T-helper 22 cell (primary cell): Measurements from ENCODE around the gene MICAL3.

ENCODE experiments used
- DNase-seq: peaks from one replicate; pipeline ENCODE4 v3.0.0-alpha.2; 2020; ENCODE audit warnings: low read depth

Gene MICAL3

DNA sequence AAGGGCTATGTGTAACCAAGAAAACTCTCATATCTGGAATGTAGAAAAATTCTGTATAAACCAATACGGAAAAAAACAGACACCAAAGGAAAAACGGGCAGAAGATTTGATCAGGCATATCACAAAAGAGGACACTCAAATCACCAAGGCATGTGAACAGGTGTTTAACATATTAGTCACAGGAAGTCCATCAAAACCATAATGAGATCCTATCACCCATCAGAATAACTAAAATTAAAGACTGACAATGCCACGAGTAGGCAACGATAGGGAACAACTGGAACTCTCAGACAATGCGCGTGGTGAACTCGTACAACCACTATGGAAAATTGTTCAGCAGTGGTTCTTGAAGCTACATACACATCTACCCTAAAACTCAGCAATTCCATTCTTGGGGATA lies 94.5 kb downstream of the MICAL3 start:
- no peak for DNase-seq

DNA sequence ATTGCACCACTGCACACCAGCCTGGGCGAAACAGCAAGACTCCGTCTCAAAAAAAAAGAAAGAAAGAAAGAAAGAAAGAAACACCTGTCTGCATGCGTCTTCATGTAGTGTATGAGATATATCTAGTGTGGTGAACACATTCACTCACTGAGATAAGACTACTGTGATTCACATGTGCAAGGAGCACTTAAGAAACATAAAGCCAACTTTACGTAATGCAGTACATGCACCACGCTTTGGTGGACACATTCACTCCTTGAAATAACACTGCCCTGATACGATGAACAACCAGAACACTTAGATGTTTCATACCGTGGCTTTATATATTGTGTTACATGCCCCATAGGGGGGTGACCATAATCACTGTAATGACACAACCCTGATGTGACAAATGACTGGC lies 96.0 kb downstream of the MICAL3 start:
- DNase-seq, result no peak

DNA sequence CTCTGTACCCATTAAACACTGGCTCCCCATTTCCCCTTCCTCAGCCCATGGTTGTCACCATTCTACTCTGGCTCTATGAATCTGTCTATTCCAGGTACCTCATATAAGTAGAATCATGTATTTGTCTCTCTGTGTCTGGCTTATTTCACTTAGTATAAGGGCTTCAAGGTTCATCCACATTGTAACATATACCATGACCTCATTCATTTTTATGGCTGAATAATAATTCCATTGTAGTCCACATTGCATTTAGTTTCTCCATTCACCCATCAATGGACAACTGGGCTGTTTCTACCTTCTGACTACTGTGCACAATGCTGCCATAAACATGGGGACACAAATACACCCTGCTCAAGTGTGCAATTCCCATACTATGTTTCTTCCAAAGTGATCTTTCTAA lies 97.3 kb downstream of the MICAL3 start:
- no peak for DNase-seq

DNA sequence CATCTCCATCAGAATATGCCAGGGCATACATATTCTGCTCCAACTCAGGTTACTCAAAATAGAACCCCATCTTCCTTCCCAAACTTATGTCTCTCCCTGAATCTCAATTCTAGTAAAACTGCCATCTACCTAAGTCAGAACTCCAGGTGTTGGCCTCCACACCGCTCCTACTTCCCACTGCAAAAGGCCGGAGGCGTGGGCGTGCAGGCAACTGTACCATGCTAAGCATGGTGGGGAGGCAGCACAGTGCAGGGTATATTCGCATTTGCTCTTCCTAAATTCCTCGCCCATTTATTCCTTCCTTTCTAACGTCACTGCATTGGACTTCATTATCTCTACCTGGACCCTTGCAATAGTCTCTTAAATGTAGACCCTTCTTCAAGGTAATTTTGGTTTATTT lies 97.8 kb downstream of the MICAL3 start:
- DNase-seq, result no peak

DNA sequence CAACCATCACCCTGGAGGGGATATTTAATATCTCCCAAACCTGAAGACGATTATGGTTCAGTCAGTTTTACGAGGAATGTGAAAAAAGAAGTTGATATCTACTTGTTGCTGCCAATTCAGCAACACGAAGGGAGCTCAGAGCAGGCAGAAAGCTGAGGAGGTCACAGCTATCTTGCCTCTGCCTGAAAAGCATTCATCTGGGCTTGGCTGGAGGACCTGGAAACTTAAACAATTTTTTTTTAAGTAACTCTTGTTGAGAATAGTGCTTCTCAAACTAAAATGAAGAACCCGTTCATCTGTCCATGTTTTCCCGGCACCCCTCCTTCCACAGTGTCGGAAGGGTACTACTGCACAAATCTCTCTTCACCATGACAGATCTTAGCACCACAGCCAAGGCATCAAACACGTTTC lies 98.9 kb downstream of the MICAL3 start:
- no peak for DNase-seq

DNA sequence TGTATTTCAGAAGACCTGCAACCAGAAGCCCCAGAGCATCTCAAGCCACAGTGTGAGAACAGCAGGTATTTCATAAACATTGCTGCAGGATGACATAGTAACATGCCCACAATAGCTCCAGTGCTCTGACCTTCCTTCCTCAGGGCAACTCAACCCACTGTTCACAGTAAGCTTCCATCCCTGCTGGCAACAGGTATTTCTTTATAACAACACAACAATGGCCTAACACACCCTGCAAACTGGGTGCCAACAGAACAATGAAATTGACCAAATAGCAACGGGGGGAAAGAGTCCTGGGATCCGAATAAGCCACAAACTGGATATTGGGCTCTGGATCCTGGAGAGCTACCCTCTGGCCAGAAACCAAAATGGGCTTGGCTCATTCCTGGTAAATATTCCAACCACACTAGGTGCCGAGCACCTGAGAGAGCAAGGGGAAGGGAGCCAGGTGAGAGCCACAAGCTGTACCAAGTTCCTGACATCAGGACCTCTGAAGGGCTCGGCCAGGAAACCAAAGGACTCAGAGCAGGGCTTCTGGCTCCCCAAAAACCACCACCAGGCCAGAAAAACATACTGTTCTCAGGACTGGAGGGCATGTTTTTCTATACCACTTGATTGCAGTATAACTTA lies 99.5 kb downstream of the MICAL3 start:
- DNase-seq, result no peak

DNA sequence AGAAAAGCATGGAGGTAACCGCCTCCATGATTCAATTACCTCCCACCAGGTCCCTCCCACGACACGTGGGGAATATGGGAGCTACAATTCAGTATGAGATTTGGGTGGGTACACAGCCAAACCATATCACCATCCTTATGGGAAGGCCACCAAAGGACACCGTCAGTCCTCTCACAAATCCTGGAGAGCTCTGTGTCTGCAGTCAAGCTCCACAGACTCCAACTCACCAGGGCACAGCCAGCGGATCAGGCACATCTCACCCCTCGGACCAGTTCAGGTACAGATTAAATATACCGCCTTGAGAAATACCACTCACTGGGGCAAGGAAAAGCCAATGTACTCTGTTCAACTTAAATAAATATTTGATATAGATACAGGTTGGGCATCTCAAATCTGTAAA lies 100.3 kb downstream of the MICAL3 start:
- DNase-seq, result no peak

DNA sequence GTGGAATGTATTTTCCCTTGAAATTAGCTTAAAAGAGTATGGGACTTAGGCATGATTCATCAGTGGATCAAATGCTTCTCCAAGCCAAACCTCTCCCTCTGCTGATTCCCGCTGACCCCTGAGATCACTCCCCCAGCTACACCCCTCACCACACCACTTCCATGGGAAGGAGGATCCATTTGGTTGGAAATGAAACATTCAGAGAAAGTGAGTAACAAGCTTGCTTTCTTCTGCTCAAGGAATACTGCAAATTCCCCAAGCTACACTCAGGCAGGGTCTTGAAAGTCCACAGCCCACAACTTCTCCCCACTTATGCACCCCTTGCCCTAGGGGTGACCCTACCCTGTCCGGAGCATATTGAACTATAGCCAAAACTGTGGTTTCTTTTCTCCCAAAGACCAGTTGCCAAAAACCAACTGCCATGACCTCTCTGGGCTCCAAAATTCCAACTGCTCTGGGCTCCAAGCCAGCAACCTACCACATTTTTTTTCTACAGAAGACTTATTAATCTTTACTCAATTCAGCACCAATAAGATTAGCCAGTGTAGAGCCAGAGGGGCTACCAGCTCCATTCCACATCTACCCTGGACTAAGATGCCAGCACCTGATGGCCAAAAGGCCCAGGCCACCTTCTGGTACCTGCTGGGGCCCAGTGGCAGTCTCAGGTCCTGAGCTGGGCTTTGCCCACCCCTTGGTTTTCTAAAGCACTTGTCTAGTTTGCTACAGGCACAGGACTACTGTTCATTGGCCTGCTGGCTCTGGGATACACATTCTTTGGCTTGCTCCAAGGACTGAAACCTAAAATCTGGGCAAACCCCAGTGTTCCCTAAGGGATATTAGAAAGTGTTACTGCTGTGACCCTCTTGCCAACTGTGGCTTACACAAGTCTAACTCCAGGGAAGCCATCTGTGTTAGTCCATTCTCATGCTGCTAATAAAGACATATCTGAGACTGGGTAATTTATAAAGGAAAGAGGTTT lies 101.1 kb downstream of the MICAL3 start:
- no peak for DNase-seq

DNA sequence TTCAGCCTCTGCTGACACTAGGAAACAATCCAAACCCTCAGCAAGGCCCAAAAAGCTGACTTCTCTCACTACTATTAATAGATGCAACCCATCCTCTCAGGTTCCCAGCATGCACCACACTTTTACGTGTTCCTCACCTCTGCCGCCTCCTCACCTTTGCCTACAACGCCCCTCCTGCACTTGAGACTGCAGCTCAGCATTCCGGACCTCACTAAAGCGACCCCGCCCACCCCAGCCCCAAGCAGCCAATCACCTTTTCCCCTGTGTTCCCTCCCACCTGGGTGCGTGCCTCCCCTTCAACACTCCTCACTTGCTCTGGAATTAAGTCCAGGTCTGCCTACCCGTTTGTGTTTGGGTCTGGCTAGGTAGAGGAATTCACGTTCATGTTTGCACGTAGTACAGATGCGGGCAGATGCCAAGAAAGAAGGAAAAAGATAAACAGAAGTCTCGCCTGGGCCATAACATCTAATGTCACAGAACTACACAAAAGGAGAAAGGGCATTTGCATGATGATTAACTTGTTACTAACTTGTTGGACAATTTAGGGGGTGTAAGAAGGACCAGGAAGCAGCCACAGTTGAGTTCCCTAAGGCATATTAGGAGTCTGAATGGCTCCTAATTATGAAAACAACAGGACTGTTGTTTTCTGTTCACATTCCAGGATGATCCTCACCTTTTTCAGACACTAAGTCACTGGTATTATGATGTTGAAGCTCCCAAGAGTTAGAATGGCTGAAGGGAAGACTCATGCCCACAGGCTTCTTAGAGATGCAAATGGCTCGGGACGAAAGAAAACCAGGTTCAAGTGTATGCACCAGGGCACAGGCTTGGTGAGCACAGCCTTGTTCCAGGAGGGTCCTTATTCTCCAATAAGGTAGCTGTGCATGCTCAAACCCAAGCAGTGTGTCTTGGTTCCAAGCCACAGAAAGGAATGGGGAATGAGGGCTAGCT lies 102.2 kb downstream of the MICAL3 start:
- DNase-seq, result no peak

DNA sequence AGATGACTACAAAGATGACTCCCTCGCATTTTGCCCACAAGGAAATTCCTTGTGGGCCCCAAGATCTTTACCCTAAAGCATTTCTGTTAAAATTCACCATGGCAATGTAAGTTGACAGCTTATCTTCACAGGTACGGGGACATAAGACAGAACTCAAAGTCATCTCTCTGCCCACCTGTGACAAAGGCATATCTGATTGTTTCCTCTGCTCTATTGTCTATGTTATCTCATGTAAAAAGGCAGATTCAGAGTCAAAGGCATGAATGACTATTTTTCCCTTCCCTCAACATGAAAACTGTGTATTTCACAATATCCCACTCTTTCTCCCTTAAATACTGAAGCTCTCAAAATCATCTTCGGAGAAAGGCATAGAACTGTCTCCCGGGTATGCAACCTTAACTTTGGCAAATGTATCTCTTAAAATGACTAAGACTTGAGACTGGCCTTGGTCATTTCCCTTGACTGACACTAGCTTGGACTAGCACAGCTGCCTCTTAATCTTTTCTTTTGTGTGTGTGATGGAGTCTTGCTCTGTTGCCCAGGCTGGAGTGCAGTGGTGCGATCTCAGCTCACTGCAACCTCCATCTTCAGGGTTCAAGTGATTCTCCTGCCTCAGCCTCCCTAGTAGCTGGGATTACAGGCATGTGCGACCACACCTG lies 103.2 kb downstream of the MICAL3 start:
- DNase-seq, result no peak

DNA sequence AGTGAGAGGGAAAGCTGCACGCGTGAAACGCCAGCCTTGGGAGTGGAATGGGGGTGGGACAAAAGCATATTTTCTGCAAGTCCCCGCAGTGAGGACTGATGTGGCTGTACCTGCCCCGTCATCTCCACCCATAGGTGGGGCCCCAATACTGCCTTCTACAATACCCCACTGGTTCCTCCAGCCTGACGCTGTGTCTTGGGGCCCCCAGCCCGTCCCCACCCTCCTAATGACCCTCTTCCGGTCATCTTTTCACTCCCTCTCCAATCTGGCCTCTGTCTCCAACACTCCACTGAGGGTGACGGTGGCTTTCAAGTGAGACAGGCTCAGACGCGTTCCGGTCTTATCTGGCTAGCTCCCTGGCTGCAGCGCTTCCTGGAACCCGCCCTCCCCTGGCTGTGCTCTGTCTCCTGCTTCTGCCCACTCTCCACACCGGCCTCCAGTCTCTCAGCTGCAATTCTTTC lies 104.2 kb downstream of the MICAL3 start:
- no peak for DNase-seq

DNA sequence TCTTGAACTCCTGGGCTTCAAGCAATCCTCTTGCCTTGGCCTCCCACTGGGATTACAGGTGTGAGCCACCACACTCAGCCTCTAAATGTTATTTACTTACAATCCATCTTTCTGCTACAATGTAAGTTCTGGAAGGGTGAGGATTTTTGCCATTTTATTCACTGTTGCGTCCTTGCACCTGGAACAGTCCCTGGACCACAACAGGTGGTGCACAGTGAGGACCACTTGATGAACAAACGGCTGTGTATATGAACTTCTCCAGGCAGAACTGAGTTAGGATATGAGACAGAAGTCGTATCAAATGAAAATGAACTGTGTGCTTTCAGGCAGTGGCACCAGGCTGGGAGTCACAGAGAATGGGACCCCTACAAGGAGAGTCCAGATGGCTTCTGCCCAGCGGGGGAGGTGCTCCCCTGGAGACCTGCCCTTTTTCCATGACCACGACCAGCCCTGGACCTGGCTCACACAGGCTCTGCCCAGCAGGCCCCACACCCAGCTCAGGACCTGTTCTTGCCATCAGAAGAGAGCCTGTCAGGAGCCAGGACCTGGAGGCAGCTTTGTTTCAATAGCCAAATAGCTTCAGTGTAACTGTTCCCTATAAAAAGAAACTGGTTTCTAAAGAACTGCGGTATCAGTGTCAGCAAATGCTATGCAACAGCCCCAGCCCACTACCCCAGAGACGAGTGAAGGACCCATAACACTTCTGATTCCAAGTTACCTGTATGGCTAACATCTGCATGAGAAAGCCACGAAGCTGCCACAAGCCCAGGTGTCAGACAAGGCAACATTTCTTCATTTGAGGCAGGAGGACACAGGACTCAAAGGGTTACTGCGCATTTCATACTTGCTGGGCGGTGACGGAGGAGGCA lies 104.9 kb downstream of the MICAL3 start:
- no peak for DNase-seq

DNA sequence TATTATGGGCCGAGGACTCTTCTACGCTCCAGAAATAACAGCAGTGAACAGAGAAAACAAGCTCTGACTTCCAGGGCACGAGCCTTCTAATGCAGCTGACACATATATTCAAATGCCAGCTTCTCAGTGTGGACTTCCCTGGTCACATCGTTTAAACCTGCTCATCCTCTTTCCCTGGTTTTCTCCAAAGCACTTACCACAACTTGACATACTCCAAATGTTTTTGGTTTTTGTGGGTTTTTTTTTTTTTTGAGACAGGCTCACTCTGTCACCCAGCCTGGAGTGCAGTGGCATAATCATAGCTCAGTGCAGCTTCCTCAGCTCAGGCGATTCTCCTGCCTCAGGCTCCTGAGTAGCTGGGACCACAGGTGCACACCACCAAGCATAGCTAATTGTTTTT lies 105.5 kb downstream of the MICAL3 start:
- no peak for DNase-seq

DNA sequence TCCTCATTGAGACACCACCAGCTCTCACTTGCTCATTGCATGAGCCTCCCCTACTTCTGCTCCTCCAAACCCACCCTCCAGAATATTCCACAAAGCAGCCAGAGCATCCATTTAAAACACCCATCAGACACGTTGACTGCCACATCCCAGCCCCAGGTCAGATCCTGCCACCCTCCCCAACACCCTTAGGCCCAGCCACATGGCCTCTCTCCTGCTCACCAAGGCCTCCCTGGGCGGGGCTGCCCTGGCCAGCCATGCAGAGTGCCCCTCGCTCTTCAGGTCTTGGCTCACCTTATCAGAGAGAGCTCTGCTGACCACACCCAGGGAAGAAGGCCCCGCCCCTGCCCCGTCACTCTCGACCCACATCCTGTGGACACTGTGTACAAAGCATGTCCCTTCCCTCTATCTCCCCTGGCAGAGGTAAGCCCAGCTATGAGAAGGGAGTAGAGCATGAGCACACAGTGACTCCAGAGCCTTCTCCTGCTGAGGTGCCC lies 106.8 kb downstream of the MICAL3 start:
- no peak for DNase-seq

DNA sequence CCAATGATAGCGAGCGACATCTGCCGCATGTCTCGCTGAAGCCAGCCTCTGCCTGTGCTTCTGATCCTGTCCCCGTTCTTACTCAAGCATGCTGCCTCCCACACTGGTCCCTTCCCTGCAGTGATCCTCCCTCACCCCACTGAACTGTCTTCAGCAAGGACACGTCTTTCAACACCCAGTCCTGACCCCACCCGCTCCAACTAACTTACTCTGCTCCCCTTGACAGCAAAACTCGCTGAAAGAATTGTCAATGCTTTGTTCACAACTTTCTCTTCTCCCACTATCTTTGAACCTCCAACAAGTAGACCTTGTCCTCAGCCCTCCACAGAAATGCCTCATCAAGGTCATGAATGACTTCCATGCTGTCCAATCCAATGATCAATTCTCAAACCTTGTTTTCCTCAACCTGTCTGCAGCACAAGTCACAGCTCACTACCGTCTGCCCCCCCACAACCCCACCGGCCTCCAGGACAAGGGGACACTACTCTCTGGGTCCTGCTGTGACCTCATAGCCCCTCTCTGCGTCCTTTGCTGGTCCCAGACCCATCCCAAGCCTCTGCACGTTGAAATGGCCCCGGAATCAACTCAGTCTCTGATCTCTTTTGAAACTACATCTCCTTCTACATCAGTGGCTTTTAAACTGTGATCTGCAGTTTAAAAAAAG lies 108.0 kb downstream of the MICAL3 start:
- no peak for DNase-seq

DNA sequence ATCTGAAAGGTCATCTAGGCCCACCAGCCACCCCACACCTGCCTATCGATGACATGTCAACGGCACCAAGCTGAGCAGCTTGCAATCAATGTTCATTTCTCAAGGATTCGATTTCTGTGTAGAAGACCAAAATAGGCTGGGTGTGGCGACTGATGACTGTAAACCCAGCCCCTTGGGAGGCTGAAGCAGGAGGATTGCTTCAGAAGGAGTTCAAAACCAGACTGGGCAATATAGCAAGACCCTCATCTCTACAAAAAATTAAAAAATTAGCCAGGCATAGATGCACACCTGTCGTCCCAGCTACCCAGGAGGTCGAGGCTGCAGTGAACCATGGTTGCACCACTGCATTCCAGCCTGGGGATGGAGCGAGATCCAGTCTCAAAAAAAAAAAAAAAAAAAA lies 108.7 kb downstream of the MICAL3 start:
- no peak for DNase-seq

DNA sequence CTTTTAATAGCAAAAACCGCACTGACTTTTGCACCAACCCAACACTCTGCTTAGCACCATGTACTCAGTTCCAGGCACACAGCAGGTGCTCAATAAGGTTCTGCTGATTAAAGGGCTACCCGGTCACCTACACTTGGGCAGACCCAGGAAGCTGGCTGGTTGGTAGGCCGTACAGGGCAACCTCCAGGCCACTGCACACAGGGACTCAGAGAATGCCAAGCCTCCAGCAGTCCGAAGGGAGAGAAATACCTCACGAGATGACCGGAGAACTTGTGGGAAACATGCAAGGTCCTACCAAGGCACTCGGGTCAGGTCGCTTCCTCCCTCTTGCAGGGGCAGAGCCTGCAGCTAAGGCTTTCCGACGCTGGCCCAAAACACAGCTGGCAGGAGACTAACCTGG lies 109.2 kb downstream of the MICAL3 start:
- DNase-seq, result no peak

DNA sequence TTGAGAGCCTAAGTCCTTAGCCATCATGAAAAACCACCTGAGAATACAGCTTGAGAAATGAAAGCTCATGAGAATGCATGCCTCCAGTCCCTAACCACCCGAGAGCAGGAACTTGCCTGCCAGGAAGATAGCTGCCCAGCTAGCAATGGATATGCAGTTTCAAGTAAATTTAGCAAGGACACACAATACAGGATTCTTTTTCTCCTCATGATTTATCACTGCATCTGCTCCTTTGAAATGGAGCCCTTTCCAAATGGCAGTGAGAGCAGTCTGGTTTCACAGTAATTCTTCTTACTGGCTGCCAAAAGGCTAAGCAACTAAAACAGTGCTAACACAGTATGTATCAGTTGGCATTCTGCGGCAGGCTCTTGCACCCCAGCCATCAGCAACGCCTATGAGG lies 109.9 kb downstream of the MICAL3 start:
- DNase-seq, result no peak

DNA sequence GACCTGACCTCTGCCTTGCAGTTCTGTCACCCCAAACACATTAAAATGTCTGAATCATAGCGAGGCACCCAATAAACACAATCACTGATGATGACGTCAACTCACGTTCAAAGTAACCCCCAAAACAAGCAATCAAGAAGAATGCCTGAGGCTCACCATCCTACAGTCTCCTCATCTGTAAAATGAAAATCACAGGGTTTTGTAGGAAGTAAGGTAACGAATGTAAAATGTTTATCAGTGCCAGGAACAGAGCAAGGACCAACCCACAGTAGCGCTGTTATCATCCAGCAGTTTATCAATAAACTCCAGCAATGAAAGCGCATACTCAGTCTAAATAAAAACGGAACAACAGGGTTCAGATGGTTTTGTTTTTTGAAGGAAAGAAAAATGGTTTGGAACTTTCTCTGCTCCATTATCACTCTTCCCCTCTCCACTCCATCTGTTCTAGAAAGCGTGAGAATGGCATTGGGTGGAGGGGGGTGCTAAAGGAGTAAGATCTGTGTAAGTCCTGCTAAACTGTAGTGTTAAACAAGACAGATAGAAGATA lies 110.5 kb downstream of the MICAL3 start:
- no peak for DNase-seq
